AG08396 (cell line): ENCODE data around the gene FOXN3.

ENCODE experiments used
- DNase-seq: peaks from one replicate; pipeline ENCODE4 v3.0.0; 2012; ENCODE audit warnings: low spot score, mixed read lengths

The FOXN3 gene

DNA sequence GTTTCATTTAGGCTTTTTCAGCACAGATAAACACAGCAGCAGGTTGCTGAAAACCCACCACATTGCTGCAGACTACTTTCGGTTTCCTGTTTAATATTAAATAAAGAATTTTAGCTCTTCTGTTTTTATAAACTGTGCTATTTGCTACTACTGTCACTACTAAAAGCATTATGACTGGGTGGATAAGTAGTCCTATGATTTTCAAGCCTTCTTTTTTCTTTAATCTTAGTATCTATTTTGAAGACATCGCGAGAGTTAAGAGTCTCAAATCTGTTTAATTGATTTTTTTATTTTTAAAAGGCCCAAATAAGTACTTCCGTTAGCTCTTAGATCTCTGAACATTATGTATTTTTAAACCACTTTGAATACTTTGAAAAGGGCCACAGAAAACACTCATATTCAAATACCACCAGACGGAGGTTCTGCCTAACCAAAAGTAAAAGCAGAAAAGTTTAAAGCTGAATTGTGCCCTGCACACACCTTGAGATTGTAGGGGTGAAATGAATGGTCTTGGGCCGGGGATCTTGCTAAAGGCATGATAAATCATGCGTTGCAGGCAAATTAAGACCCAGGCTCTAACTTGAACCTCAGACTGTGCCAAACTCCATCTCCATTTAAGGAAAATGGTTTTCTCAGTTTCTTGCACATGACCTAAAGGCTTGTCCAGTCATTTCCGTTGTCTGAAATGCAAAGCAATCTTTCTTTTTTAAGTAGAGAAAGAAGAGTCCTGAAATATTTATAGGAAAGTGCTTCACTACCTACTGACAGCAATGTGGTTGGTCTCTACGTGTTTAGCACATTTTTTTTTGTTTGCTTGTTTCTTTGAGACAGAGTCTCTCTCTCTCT is 13.6 kb upstream of the FOXN3 start:
- DNase-seq = no peak

- DNase-seq = no peak
These were observed 12.5 kb upstream of the FOXN3 start for GRCh38 chr14:89429199-89430181.

- no peak for DNase-seq
These were observed 11.6 kb upstream of the FOXN3 start for GRCh38 chr14:89428546-89429198.

GRCh38 chr14:89428173-89428523 is 11.1 kb upstream of the FOXN3 start:
- no peak for DNase-seq

DNA sequence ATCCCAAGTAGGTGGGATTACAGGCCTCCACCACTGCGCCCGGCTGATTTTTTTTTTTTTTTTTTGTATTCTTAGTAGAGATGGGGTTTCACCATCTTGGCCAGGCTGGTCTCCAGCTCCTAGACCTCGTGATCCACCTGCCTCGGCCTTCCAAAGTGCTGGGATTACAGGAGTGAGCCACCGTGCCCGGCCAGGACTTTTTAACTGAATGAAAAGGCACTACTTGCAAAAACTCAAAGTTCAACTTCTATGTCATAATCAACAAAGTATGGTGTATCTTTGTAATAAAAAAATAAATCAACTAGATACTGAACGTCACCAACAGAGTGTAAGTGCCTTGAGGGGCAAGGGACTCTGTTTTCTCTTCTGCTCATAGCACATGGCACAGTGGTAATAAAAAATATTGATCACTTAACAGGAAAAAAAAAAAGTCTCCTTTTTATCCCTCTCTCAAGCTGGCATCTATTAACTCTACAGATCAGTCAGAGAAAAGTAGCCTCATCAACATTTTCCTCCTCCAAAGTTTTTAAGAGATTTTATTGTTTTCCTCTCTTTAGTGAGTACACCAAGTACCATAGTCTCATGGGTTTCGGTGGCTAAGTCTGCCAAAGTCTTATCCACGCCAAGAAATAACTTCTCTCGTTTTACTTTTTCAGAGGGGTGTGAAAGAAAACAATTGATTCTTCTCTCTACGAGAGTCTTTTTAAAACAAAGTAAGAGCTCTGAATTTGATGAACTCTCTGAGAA is 10.6 kb upstream of the FOXN3 start:
- DNase-seq = no peak

- DNase-seq = peak; percentile 80
These were observed 8.9 kb upstream of the FOXN3 start for GRCh38 chr14:89425931-89426330.

- DNase-seq = no peak
These were observed 7.2 kb upstream of the FOXN3 start for GRCh38 chr14:89424241-89424640.

DNA sequence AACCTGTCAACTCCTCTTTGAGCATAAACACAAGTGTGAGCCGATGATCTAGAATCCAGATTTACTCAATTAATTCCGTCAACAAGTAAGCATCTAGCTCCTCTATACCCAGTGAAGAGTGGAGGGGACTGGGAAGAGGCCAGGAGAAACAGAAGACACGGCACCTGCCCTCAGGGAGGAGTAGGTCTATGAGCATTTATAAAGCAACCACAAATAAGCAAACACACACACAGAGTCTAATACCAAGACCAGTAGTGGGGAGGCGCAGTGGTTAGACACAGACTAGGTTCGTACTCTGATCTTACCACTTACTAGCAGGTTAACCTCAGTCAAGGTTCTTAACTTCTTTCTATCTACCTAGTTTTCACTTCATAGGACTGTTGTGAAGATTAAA is 5.9 kb upstream of the FOXN3 start:
- no peak for DNase-seq

DNA sequence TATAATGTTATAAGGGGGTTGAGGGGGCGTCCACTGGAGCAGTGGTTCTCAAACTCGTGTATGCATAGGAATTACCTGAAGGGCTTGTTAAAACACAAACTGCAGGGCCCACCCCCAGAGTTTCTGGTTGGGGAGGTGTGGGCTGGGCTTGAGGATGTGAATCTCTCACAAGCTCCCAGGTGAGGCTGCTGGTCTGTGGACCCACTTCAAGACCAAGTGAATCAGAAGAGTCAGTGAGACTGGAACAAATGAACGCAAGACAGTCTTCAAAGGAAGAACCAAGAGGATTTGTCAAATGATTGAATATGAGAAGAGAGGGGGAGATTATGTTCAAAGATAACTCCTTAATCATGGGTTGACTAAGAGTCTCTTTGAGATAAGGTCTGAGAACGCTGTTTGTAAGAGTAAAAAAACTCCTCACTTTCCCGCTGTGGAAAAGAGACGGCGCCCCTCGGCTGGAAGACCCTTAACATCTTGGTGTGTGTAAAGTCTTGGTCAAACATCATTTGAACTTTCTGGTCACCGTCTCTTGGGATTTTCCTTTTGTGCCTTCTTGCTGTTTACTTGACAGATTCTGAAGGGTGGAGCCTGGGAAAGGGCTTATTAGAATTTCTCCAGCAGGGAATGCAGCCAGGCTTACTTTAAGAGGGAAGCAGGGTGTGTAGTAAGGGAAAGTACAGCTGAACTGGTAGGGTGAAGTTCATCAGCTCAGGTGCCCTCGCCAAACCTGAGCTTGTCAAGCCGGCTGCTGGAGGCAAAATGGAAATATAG is 5.3 kb upstream of the FOXN3 start:
- no peak for DNase-seq

DNA sequence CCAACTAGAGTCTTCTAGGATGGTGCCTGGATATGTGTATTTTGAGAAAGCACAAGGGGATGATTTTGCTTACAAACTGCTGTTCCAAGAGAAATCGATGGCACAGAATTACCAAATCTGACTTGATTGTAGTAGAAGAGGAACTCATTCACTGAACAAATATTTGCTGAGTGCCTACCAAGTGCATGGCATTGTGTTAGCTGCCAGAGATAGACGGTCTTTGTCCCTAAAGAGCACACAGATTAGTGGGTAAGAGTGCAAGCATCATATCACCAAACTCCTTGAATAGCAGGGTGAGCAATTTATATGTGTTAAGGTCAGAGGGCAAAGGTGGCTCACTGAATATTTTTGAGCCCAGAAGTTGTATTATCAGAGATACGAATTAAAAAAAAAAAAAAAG is 3.5 kb upstream of the FOXN3 start:
- no peak for DNase-seq

GRCh38 chr14:89419973-89420482 is 3.0 kb upstream of the FOXN3 start:
- DNase-seq = no peak

DNA sequence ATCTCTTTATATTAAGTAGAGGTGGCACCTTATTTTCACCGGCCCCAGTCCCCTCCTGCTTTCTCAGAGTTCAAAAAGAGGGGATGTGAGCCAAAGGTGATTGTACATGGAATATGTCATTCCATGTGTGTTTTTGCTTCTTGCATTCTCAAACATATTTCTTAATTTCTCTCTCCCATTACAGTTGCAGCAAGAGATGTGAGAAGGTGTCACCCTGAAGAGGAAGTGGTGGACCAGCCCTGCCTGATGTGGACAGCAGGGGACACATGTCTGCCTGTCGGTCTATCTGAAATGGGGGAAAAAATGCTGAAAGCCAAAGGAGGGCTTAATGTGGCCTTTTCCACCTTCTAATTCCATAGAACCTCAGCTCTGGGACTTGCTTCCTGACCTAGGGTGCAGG is 1.9 kb upstream of the FOXN3 start:
- no peak for DNase-seq

- DNase-seq = no peak
These were observed 1.4 kb upstream of the FOXN3 start for GRCh38 chr14:89418452-89418851.

- peak; percentile 47 for DNase-seq
These were observed 612 bp upstream of the FOXN3 start for GRCh38 chr14:89417465-89418225.

DNA sequence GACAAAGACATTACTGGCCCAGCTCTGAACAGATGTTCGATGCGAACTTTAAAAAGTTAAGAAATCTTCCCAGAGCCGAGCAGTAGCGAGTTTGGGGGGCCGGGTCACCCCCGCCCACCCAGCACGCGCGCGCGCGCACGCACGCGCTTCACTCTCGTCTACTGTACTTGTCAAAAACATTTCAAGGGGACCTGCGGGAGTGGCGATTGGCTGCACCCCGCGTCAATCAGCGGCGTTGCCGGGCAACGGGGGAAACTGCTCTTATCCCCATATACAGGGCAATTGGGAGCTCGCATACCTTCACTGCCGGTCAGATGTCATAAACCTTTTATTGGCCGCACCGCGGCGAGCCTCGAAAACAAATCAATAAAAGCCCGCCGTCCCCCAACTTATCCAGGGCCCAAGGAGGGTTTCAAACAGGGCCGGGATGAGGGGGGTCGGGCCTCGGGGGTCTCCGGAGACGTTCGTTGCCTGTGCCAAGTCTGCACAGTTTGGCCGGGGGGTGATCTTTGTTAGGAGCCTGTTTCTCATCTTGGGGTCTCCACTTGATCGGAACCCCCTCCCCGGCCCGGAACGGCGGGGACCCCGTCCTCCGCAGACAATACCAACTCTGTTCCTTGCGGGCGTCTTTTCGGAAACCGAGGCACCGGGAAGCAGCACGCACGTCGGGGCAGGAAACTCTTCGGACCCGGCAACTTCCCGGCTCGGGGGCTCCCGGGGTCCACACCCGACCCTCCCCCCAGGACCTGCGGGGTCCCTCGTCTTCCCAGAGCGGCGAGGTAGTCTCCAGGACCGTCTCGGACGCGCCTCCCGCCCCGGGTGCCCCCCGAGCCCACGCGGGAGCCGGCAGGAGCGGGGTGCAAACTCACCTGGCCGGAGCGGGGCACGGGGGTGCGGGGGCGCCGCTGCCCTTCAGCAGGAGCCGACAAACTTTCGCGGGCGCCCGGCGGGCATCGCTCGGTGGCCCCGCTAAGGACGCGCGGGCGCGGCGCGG is 734 bp downstream of the FOXN3 start:
- DNase-seq = peak; percentile 98

- DNase-seq = no peak
These were observed 1.9 kb downstream of the FOXN3 start for GRCh38 chr14:89415159-89415558.

DNA sequence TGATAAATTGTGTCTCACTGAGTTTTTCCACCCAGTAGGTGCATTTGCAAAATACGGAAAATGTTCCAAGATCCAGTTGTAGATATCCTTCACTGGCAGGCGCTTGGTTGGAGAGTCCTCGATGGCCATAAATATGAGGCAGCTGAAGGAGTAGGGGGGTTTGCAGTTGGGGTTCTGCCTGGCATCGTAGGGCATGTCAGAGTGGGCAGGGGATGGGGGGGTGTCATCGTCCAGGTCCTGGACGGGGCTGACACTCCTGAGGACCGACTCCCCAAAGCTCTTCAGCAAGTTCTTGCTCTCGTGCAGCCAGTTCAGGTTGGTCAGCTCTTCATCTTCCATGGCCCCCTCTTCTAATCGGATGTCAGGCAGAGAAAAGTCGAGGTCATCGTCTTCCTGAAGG is 5.1 kb downstream of the FOXN3 start:
- DNase-seq = no peak

- no peak for DNase-seq
These were observed 7.1 kb downstream of the FOXN3 start for GRCh38 chr14:89409961-89410360.
